Measurements from ENCODE around the gene CLRN3.

Gene CLRN3

GRCh38 chr10:127919418-127920271 is 26.9 kb upstream of the CLRN3 start:
- no peak for DNase-seq (ENCODE audit: low read depth in 2 of 2)

GRCh38 chr10:127918572-127918971 is 25.8 kb upstream of the CLRN3 start:
- DNase-seq (ENCODE audit: low read depth in 2 of 2) = no peak

GRCh38 chr10:127916826-127917225 is 24.1 kb upstream of the CLRN3 start:
- DNase-seq (ENCODE audit: low read depth in 2 of 2) = no peak

GRCh38 chr10:127915324-127915723 is 22.6 kb upstream of the CLRN3 start:
- no peak for DNase-seq (ENCODE audit: low read depth in 2 of 2)

- no peak for DNase-seq (ENCODE audit: low read depth in 2 of 2)
Observed at GRCh38 chr10:127913368-127913759, 20.6 kb upstream of the CLRN3 start.

GRCh38 chr10:127912607-127913367 is 20.0 kb upstream of the CLRN3 start:
- no peak for DNase-seq (ENCODE audit: low read depth in 2 of 2)

- DNase-seq (ENCODE audit: low read depth in 2 of 2) = no peak
Observed at GRCh38 chr10:127911867-127912257, 19.1 kb upstream of the CLRN3 start.

- no peak for DNase-seq (ENCODE audit: low read depth in 2 of 2)
Observed at GRCh38 chr10:127911218-127911866, 18.6 kb upstream of the CLRN3 start.

- DNase-seq (ENCODE audit: low read depth in 2 of 2) = no peak
Observed at GRCh38 chr10:127910464-127910770, 17.7 kb upstream of the CLRN3 start.

GRCh38 chr10:127909716-127910463 is 17.1 kb upstream of the CLRN3 start:
- DNase-seq (ENCODE audit: low read depth in 2 of 2) = no peak

- no peak for DNase-seq (ENCODE audit: low read depth in 2 of 2)
Observed at GRCh38 chr10:127908959-127909267, 16.2 kb upstream of the CLRN3 start.

GRCh38 chr10:127908106-127908958 is 15.6 kb upstream of the CLRN3 start:
- no peak for DNase-seq (ENCODE audit: low read depth in 2 of 2)

- DNase-seq (ENCODE audit: low read depth in 2 of 2) = no peak
Observed at GRCh38 chr10:127907411-127908105, 14.8 kb upstream of the CLRN3 start.

- peak; percentile 21 to 45 for DNase-seq (ENCODE audit: low read depth in 2 of 2)
Observed at GRCh38 chr10:127906548-127907377, 14.0 kb upstream of the CLRN3 start, which contains the start of gene PTPRE. Gene PTPRE, plus strand, starts transcription at chr10:127907103. Its CDS starts 133,779 bp downstream, at chr10:128040882.

- DNase-seq (ENCODE audit: low read depth in 2 of 2) = no peak
Observed at GRCh38 chr10:127905848-127906261, 13.1 kb upstream of the CLRN3 start.

GRCh38 chr10:127905001-127905847 is 12.5 kb upstream of the CLRN3 start:
- no peak for DNase-seq (ENCODE audit: low read depth in 2 of 2)

- no peak for DNase-seq (ENCODE audit: low read depth in 2 of 2)
Observed at GRCh38 chr10:127904311-127905000, 11.7 kb upstream of the CLRN3 start.

- no peak for DNase-seq (ENCODE audit: low read depth in 2 of 2)
Observed at GRCh38 chr10:127903789-127904188, 11.0 kb upstream of the CLRN3 start.
